Sigmoid colon (tissue), 7 donors: ENCODE results near the gene TJP3. TPM values are rescaled to one million over a fixed set of nuclear protein-coding genes. Genes with fewer than 3 reads are reported as not detected.

Source experiments
- DNase-seq: peaks from one replicate; pipeline ENCODE4 v3.0.0-alpha.2; 2019
- H3K27ac ChIP-seq, 4 donors: fragments of 200-600 bp; sonication (generic); one replicate each; pipeline ENCODE4 v1.5.1; 2016 to 2019; ENCODE audit warnings: mild to moderate bottlenecking in 1 of 4
- H3K27me3 ChIP-seq, 3 donors: fragments of 200-600 bp; sonication (generic); one replicate each; pipeline ENCODE4 v1.5.1; 2019; ENCODE audit warnings: mild to moderate bottlenecking in 1 of 3
- H3K36me3 ChIP-seq, 4 donors: fragments of 200-600 bp; sonication (generic); one replicate each; pipeline ENCODE4 v1.5.1; 2016 to 2019
- H3K4me1 ChIP-seq, 4 donors: fragments of 200-600 bp; sonication (generic); one replicate each; pipeline ENCODE4 v1.5.1; 2017 to 2019
- H3K4me3 ChIP-seq, 4 donors: fragments of 200-600 bp; sonication (generic); one replicate each; pipeline ENCODE4 v1.5.1; 2017 to 2019; ENCODE audit warnings: mild to moderate bottlenecking in 2 of 4, moderate library complexity in 1 of 4
- H3K9me3 ChIP-seq, 4 donors: fragments of 200-600 bp in 3 of 4; sonication (generic) in 3 of 4; one replicate each; pipeline versions ENCODE4 v1.5.1 to v1.6.1; 2013 to 2019
- EP300 ChIP-seq, 4 donors: sonication (generic); formaldehyde crosslinking; IDR thresholded peaks; one replicate each; pipeline ENCODE4 v1.6.1; 2017; ENCODE audit warnings: antibody characterized with exemption in 4 of 4
- POLR2A ChIP-seq, 2 donors: fragments of 450-650 bp; IDR thresholded peaks; one replicate each; pipeline ENCODE4 v1.6.1; 2016; ENCODE audit warnings: antibody characterized with exemption in 2 of 2, mild to moderate bottlenecking in 2 of 2, moderate library complexity in 2 of 2
- POLR2AphosphoS5 ChIP-seq, 4 donors: sonication (generic); formaldehyde crosslinking; IDR thresholded peaks; one replicate each; pipeline ENCODE4 v1.6.1; 2017; ENCODE audit warnings: antibody characterized with exemption in 4 of 4
- WGBS, 2 donors: extraction: QIAGEN DNeasy Blood & Tissue Kit; methylation state at CpG; one replicate each; pipeline ENCODE4 v1.1.7; 2013; 5-methylcytosine and 5-hydroxymethylcytosine counted together
- intact Hi-C: fragments of 100-400 bp; cut with DNase I; formaldehyde crosslinking; loops from one replicate; pipeline ENCODE4 v1.15.1; 2023
- polyA plus RNA-seq, 3 donors: library from polyadenylated mRNA; stranded (reverse); fragments of 200-250 nt; gene quantifications; one replicate each; pipeline ENCODE4 v1.2.3, GENCODE V29; 2013
- total RNA-seq, 4 donors: library from RNA; depleted of rRNA; stranded (reverse); fragments of >200 nt; gene quantifications; one replicate each; pipeline ENCODE4 v1.1.0, GENCODE V29; 2016
- TF ChIP-seq, protein P1 (sequence below), 4 experiments: fragments of 450-650 bp in 3 of 4; fragments of 200-600 bp in 1 of 4; IDR thresholded peaks; one replicate each; pipeline ENCODE4 v1.5.1; 2016 to 2019; ENCODE audit warnings: antibody characterized with exemption in 4 of 4, mild to moderate bottlenecking in 3 of 4, moderate library complexity in 2 of 4
- donor health status: healthy with polysubstance abuse.
- donor health status: Bipolar disorder and iron deficiency.
- donor health status: healthy.

TJP3 gene
- total and polyA plus RNA-seq, 7 donors: 0.33 to 245 (median 80.2) TPM; not detected in 1

DNA sequence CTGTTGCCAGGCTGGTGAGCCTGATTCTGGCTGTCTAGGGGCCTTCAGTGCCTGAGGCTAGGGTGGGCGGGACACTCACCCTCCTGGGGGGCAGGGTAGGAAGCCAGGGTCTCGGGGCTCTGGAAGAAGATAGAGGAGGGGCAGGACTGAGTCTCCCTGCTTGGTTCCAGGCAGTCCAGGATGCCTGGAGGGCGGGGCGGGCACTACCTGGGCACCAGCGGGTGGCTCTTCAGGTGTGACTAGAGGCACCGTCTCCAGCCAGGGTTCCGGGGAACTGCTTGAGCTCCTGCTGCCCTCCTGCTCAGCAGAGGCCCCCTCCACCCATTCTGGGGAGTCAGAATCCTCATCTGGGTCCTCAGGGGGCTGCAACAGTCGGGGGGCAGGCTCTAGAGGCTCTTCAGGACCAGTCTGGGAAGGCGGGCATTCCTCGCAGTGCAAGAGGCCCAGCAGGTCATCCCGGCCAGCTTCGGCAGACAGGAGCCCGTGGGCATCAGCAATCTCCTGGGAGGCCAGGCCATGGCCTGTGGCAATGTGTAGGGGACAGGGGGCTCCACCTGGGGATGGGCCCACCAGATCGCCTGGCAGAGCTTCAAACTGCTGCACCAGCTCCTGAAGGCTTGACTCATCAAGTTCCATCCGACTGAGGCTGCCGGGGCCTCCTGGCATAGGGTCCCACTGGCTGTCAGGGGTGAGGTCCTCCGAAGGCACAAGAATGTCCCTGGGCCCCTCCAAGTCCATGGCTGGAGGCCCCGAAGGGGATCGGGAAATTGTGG, 51.5 kb downstream of the TJP3 start:
- H3K4me1 ChIP-seq: peaks cover 0 to 46% (median 37%) of the 10 kb centered on the region in 4 donors

DNA sequence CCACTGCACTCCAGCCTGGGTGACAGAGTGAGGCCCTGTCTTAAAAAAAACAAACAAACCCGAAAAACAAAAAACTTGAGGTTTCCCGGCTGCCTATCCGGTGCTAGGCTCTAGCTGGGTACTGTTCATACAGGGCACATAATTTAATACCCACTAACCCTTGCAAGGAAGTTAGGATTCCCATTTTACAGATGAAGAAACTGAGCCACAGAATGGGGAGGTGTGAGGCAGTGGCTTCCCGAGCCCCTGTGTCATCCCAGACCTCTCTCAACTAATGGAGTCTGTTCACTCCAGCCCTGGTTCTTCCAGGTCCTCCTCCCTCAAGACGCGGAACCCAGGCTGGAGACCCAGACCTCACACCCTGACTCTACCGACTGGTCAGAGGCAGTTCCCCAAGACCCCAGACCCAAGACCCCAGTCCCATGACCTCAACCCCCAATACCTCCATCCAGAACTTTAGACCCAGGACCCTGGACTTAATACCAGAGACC, 52.7 kb downstream of the TJP3 start:
- Histone ChIP-seq H3K9me3 (no peaks in the 10 kb centered on the region), H3K27ac (peak overlapping the region; percentile 95 to 98 (median 96)), H3K4me3 (peak overlapping the region; percentile 78 to 92 (median 88)), H3K36me3 (peaks cover 0 to 45% (median 10%) of the 10 kb centered on the region in 4 donors), H3K27me3 (no peaks in the 10 kb centered on the region), H3K4me1 (peaks cover 0 to 46% (median 37%) of the 10 kb centered on the region in 4 donors)
- whole genome bisulfite sequencing, 2 donors: 18 to 31% methylated on average over 7 of the region's 7 CpGs
- no peak for TF ChIP-seq EP300 (IDR thresholded peaks at IDR 0.05)
- TF ChIP-seq, protein P1, sequence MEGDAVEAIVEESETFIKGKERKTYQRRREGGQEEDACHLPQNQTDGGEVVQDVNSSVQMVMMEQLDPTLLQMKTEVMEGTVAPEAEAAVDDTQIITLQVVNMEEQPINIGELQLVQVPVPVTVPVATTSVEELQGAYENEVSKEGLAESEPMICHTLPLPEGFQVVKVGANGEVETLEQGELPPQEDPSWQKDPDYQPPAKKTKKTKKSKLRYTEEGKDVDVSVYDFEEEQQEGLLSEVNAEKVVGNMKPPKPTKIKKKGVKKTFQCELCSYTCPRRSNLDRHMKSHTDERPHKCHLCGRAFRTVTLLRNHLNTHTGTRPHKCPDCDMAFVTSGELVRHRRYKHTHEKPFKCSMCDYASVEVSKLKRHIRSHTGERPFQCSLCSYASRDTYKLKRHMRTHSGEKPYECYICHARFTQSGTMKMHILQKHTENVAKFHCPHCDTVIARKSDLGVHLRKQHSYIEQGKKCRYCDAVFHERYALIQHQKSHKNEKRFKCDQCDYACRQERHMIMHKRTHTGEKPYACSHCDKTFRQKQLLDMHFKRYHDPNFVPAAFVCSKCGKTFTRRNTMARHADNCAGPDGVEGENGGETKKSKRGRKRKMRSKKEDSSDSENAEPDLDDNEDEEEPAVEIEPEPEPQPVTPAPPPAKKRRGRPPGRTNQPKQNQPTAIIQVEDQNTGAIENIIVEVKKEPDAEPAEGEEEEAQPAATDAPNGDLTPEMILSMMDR (IDR thresholded peaks at IDR 0.05): no peak
- TF ChIP-seq POLR2AphosphoS5 (IDR thresholded peaks at IDR 0.05): no peak
- no peak for TF ChIP-seq POLR2A (IDR thresholded peaks at IDR 0.05)
- no peak for DNase-seq
- intact Hi-C loops: loop anchor here (5.0 kb wide), 2 partner anchors 94 to 211 kb away; partner anchors contain the start of gene DAPK3

More for the DNA sequence above, 51.5 kb downstream of the TJP3 start:
- Histone ChIP-seq H3K36me3 (peaks cover 0 to 35% (median 6%) of the 10 kb centered on the region in 4 donors), H3K27me3 (no peaks in the 10 kb centered on the region), H3K4me3 (no peak overlapping the region), H3K27ac (no peak overlapping the region), H3K9me3 (no peaks in the 10 kb centered on the region)
- intact Hi-C loops: loop anchor here (5.0 kb wide), 2 partner anchors 92 to 213 kb away; partner anchors contain the start of gene DAPK3
- 88 to 91% methylated on average over 19 of the region's 19 CpGs for WGBS, 2 donors
- TF ChIP-seq POLR2A (IDR thresholded peaks at IDR 0.05) (no peak), EP300 (IDR thresholded peaks at IDR 0.05) (no peak), POLR2AphosphoS5 (IDR thresholded peaks at IDR 0.05) (no peak)
- TF ChIP-seq, protein P1 (IDR thresholded peaks at IDR 0.05): no peak
- DNase-seq: no peak

DNA sequence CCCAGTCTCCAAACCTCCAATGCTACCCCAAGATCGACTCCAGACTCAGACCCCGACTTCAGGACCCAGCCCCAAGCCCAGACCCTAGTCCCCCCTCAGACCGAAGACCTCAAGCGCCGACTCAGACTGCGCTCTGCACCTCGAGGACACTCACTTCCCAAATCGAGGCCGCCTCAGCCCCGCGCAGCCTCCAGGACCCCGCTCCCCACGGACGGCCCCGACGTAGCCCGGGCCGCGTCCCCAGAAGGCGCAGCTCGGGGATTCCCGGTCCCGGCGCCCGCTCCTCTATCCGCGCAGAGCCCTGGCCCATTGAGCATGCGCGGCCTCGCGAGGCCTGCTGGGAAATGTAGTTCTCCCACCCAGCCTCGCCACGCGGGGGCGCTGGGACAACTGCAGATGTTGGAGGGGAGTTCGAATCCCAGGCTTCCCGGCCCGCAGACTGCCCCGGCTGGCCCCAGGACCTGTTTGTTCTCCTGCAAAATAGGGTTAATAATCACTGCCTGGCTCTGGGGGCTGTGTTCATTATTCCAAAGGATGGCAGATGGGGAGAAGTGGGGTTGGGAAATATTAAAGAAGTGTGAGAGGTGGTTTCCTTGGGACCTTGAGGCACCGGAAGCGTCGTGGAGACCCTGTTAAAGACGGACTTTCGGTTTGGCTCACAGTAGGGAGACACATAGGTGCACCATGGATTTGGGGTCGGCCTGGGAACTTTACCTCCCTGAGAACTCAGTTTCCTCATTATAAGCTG, 53.4 kb downstream of the TJP3 start, which contains the start of gene APBA3:
Gene APBA3 (minus strand): TSS at position 311 of the 748 bp plus-strand sequence. CDS start 1,428 bp downstream, outside the sequence.
- Histone ChIP-seq H3K9me3 (no peaks in the 10 kb centered on the region), H3K27ac (peak within 1 kb of the TSS; percentile 95 to 98 (median 96)), H3K4me3 (peak within 1 kb of the TSS; percentile 78 to 92 (median 88)), H3K4me1 (peaks cover 0 to 46% (median 37%) of the 10 kb centered on the region in 4 donors), H3K27me3 (no peaks in the 10 kb centered on the region), H3K36me3 (peaks cover 0 to 51% (median 16%) of the 10 kb centered on the region in 4 donors)
- intact Hi-C loops: loop anchor here (5.0 kb wide), 2 partner anchors 94 to 211 kb away; partner anchors contain the start of gene DAPK3
- DNase-seq: peak; percentile 95
- TF ChIP-seq EP300 (IDR thresholded peaks at IDR 0.05): no peak
- TF ChIP-seq POLR2A (IDR thresholded peaks at IDR 0.05): peak; percentile 58 to 61
- TF ChIP-seq POLR2AphosphoS5 (IDR thresholded peaks at IDR 0.05): peak; percentile 85 to 94 (median 90)
- TF ChIP-seq, protein P1 (IDR thresholded peaks at IDR 0.05): peak; percentile 53 to 75 (median 60)
- WGBS, 2 donors: 2 to 4% methylated on average over 45 of the region's 45 CpGs

DNA sequence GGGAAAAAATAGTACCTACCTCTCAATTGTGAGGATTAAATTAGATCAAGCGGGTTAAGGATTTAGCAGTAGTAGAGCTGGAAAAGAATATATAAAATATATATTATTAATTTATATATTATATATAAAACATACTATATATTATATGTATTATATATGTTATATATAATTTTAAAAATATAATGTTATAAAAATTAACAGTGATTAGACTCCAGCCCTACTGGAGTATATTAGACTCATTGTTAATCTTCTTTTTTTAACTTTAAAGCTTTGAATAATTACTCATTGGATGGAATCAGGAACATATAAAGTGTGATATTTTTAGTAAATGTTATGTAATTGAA, 53.9 kb downstream of the TJP3 start:
- intact Hi-C loops: loop anchor here (5.0 kb wide), 2 partner anchors 95 to 210 kb away; partner anchors contain the start of gene DAPK3
- H3K27me3 ChIP-seq: no peaks in the 10 kb centered on the region
- H3K4me3 ChIP-seq: peak overlapping the region in 2 of 4 donors; percentile 63 to 72
- no peaks in the 10 kb centered on the region for H3K9me3 ChIP-seq
- peaks cover under 1 to 52% (median 20%) of the 10 kb centered on the region in 4 donors for H3K36me3 ChIP-seq
- H3K27ac ChIP-seq: peak overlapping the region; percentile 95 to 98 (median 96)
- WGBS, 2 donors: 29 to 85% methylated on average over 1 of the region's 1 CpG
- DNase-seq: no peak
- TF ChIP-seq POLR2A (IDR thresholded peaks at IDR 0.05) (no peak), POLR2AphosphoS5 (IDR thresholded peaks at IDR 0.05) (no peak), EP300 (IDR thresholded peaks at IDR 0.05) (no peak)
- TF ChIP-seq, protein P1 (IDR thresholded peaks at IDR 0.05): no peak
- H3K4me1 ChIP-seq: peaks cover 0 to 46% (median 37%) of the 10 kb centered on the region in 4 donors
